ENCODE measurements around the gene PGK1.
A peak's percentile ranks its signal among the peaks of the same experiment; 100 is the strongest.

PGK1 gene

DNA sequence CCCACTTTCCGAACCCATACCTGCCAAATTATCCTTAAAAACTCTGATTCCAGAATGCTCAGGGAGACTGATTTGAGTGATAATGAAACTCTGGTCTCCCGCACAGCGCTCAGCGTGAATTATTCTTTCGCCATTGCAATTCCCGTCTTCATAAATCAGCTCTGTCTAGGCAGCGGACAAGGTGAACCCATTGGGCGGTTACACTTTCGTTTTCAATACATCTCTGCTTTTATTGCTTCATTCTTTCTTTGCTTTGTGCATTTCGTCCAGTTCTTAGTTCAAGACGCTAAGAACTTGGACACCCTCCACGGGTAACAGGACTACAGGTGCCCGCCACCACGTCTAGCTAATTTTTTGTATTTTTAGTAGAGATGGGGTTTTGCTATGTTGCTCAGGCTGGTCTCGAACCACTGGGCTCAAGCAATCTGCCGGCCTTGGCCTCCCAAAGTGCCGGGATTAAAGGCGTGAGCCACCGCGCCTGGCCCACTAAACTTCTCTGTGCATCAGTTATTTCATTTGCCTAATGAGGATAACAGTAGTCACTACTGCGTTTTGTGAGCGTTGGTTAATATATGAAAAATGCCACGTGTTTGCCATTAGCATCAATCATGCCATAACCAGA lies 936 bp upstream of the PGK1 start:
- DNase-seq (ENCODE audit: low spot score) = no peak

DNA sequence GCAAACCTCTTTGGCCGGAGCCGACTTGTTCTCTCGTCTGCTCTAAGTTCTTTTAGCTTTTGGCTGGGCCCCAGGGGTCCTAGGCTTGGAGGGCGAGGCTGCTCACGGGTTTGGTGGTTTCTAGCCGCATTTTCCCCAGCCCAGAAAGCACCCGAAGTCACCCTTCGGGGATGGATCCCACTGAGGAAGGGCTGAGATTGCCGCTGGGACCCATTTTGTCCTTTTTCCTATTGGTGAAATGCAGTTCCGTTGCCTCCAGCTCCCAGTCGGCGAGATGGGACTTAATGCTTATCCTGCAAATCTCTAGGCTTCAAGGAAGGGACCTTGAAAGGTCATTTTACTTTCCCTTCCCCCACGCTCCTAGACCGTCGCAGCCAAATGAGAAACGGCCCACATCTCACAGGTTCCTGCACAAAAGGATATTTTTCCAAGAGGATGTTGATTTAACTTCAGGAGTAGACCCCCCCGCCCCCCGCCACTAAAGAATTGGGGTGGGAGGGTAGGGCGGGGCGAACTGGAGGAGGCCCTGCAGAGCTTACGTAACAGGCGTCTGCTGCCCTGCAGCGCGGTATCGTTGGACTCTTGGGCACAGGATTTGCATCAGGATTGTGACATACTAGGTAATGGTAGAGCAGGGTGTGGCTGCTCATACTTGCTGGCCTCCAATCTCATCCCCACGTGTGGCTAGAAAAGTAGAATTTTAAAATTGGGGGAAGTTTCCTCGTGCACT lies 564 bp downstream of the PGK1 start:
- no peaks in the 10 kb centered on the region for H3K27me3 Mint-ChIP-seq (ENCODE audit: low read depth)
- peaks cover 49% of the 10 kb centered on the region for H3K36me3 Mint-ChIP-seq (ENCODE audit: low read depth)
- H3K4me1 Mint-ChIP-seq (ENCODE audit: low read depth) = peaks cover 40% of the 10 kb centered on the region
- H3K27ac Mint-ChIP-seq = peak overlapping the region; percentile 92
- peaks cover 9% of the 10 kb centered on the region for H3K9me3 Mint-ChIP-seq
- DNase-seq (ENCODE audit: low spot score) = no peak
- H3K4me3 Mint-ChIP-seq = peak overlapping the region; percentile 98

More for the DNA sequence above, 936 bp upstream of the PGK1 start:
- H3K36me3 Mint-ChIP-seq (ENCODE audit: low read depth) = peaks cover 38% of the 10 kb centered on the region
- no peaks in the 10 kb centered on the region for H3K27me3 Mint-ChIP-seq (ENCODE audit: low read depth)
- H3K4me3 Mint-ChIP-seq = peak overlapping the region; percentile 98
- H3K9me3 Mint-ChIP-seq = peaks cover 9% of the 10 kb centered on the region
- peaks cover 27% of the 10 kb centered on the region for H3K4me1 Mint-ChIP-seq (ENCODE audit: low read depth)
- H3K27ac Mint-ChIP-seq = peak overlapping the region; percentile 92

DNA sequence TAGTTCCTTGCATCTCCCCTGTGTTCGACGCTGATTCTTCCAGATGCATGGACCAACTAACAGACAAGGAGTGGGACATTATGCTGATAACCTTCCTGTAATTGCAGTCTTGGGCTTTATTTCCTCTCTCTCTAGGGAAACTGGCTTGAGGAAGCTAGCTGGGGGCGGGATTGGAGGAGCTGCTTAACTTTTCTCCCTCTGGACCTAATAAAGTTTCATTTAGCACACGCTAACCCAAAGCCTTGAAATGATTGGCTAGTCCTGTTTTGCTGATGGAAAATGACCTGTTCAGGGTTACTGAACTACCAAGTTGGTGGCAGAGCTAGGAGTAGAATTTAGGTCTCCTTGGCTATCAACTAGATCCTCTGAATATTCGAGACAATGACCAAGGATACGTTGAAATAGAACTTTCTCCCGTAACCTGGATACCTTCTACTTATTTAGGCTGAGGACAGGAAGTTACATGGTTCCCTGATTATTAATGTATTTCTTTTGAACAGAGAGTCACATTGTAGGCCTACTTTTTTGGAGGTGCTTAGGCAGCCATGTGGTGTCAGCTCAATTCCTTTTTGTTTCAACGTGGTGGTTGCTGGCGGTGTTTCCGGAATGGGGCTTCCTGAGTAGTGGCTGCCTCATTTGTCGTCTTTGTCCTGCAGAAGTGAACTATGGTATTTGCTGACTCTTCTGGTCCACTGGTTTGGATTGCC lies 2.0 kb downstream of the PGK1 start:
- Mint-ChIP-seq H3K9me3 (peaks cover 9% of the 10 kb centered on the region), H3K4me1 (ENCODE audit: low read depth) (peaks cover 44% of the 10 kb centered on the region), H3K27ac (peak overlapping the region; percentile 92), H3K27me3 (ENCODE audit: low read depth) (no peaks in the 10 kb centered on the region), H3K4me3 (peak overlapping the region; percentile 98), H3K36me3 (ENCODE audit: low read depth) (peaks cover 55% of the 10 kb centered on the region)
- no peak for DNase-seq (ENCODE audit: low spot score)

DNA sequence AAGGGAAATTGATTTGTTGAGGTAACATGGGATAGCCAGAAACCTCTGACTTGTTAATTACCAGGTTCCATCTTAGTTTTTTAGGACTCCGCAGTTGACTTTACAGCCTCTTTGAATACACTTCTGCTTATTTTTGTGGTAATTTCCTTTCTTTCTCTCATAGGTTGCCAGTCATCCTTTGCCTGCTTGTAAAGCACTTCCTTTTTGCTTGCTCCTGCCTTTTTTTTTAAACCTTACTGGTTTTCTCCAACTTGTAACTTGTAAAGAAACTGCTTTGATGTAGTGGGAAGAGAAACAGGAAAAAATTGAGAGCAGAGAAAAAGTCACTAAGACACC lies 2.6 kb downstream of the PGK1 start:
- no peaks in the 10 kb centered on the region for H3K27me3 Mint-ChIP-seq (ENCODE audit: low read depth)
- H3K4me3 Mint-ChIP-seq = peak overlapping the region; percentile 98
- H3K27ac Mint-ChIP-seq = peak overlapping the region; percentile 92
- no peak for DNase-seq (ENCODE audit: low spot score)
- H3K9me3 Mint-ChIP-seq = peaks cover 6% of the 10 kb centered on the region
- peaks cover 59% of the 10 kb centered on the region for H3K36me3 Mint-ChIP-seq (ENCODE audit: low read depth)
- peaks cover 46% of the 10 kb centered on the region for H3K4me1 Mint-ChIP-seq (ENCODE audit: low read depth)

DNA sequence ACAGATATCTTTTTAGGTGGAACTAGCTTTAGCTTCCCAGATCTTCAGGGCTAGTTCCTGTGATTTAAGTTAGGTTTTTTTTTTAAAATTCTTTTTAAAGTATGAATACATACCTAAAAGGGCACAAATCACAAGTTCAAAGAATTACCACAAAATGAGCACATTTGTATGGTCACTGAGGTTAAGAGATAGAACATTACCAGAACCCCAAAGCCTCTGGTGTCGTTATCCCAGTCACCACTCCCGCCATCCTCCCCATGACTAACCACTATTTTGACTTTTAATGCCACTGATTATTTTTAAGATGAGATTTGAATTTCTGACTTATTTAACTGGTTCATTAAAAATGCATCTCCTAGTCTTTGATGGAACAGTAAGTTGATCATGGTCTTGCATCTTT lies 5.4 kb downstream of the PGK1 start:
- Mint-ChIP-seq H3K27ac (peak overlapping the region; percentile 61), H3K27me3 (ENCODE audit: low read depth) (no peaks in the 10 kb centered on the region), H3K9me3 (no peaks in the 10 kb centered on the region), H3K36me3 (ENCODE audit: low read depth) (peaks cover 73% of the 10 kb centered on the region), H3K4me3 (peak overlapping the region; percentile 98), H3K4me1 (ENCODE audit: low read depth) (peaks cover 42% of the 10 kb centered on the region)
- DNase-seq (ENCODE audit: low spot score) = no peak

DNA sequence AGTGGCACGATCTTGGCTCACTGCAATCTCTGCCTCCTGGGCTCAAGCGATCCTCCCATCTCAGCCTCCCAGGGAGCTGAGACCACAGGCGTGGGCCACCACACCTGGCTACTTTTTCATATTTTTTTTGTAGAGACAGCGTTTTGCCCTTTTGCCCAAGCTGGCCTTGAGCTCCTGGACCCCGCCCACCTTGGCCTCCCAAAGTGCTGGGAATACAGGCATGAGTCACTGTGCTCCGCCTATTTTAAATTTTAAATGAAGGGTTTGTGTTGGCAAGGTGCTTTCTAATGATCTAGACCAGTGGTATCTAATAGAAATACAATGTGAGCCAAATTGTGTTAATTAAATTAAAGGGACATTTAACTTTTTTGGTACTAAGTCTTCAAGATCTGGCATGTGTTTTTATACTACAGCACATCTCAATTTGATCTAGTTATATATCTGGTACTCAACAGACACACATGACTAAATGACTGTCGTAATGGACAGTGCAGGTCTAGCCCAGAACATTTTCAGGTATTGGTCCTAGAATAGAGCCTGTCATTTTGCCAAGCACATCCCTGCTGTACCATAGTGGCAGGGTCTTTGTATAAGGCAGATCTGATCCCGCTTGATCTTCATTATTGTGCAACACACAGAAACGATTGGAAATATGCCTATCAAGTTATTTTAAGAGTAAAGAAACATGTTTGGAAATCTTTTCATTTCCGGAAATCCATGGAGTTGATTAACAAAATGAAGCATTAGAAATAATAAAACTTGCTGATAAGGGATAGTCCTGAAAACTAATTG lies 7.3 kb downstream of the PGK1 start:
- H3K36me3 Mint-ChIP-seq (ENCODE audit: low read depth) = peaks cover 75% of the 10 kb centered on the region
- no peaks in the 10 kb centered on the region for H3K27me3 Mint-ChIP-seq (ENCODE audit: low read depth)
- H3K4me1 Mint-ChIP-seq (ENCODE audit: low read depth) = peaks cover 44% of the 10 kb centered on the region
- DNase-seq (ENCODE audit: low spot score) = no peak
- no peaks in the 10 kb centered on the region for H3K9me3 Mint-ChIP-seq
- H3K27ac Mint-ChIP-seq = no peak overlapping the region
- peak overlapping the region; percentile 67 for H3K4me3 Mint-ChIP-seq

DNA sequence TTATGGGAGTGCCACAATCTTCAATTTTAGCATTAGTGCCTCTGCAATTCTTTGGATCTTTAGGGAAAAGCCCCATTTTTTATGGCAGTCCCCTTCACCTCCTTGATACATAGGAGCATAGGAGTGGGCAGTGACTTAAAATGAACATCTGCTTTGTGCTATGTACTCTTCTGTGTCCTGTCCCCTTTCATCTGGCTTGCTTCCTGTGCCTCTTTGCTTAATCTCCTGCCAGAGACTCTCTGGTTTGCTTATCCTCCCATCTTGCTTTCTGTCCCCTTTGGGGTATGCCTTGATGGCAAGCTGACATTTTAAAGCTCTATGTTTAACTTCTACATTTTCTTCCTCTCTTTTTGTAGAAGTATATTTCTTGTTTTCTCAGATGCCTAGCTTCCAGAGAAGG lies 12.3 kb downstream of the PGK1 start:
- no peaks in the 10 kb centered on the region for H3K27me3 Mint-ChIP-seq (ENCODE audit: low read depth)
- H3K4me1 Mint-ChIP-seq (ENCODE audit: low read depth) = peaks cover 34% of the 10 kb centered on the region
- peaks cover 72% of the 10 kb centered on the region for H3K36me3 Mint-ChIP-seq (ENCODE audit: low read depth)
- H3K27ac Mint-ChIP-seq = peak overlapping the region; percentile 62
- DNase-seq (ENCODE audit: low spot score) = no peak
- peak overlapping the region; percentile 56 for H3K4me3 Mint-ChIP-seq
- no peaks in the 10 kb centered on the region for H3K9me3 Mint-ChIP-seq

DNA sequence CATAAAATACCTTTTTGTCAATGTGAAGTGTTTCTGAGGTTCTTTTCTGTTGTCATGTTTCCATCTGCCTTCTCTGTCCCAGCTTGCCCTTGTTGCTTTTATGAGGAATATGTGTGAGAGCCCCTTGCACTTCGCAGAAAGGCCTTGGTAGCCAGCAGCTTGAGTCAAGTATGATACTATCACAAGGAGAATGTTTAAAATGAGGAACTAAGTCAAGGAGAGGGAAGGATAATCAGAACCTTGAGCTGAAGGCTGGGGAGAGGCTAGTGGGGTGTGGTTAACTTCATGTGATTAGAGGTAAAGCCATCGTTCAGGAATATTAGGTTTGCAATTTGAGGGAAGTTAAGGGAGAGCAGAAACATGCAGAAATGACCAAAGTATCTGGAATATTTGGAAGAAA lies 12.7 kb downstream of the PGK1 start:
- Mint-ChIP-seq H3K4me1 (ENCODE audit: low read depth) (peaks cover 32% of the 10 kb centered on the region), H3K27me3 (ENCODE audit: low read depth) (no peaks in the 10 kb centered on the region), H3K4me3 (peak overlapping the region; percentile 56), H3K36me3 (ENCODE audit: low read depth) (peaks cover 72% of the 10 kb centered on the region), H3K9me3 (no peaks in the 10 kb centered on the region), H3K27ac (peak overlapping the region; percentile 62)
- no peak for DNase-seq (ENCODE audit: low spot score)

DNA sequence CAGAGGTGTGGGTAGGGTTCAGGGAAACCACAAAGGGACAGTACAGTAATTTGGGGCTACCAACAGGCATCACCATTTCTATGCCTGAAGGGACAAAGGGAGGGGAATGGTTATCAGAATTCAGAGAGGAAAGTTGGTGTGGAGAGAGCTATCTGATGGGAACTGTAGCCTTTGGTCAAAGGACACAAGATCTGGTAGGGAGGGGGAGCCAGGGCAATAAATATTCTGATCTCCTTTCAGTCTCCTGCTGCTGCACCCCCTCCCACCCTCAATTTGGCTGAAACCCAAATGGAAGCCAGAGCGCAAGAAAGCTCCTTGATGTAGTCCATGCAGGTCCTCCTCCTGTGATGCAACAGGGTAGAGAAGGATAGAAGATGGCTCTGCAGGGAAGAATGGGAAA lies 14.6 kb downstream of the PGK1 start:
- Mint-ChIP-seq H3K36me3 (ENCODE audit: low read depth) (peaks cover 77% of the 10 kb centered on the region), H3K27me3 (ENCODE audit: low read depth) (no peaks in the 10 kb centered on the region), H3K4me3 (no peak overlapping the region), H3K4me1 (ENCODE audit: low read depth) (peaks cover 33% of the 10 kb centered on the region), H3K9me3 (no peaks in the 10 kb centered on the region), H3K27ac (peak overlapping the region; percentile 57)
- DNase-seq (ENCODE audit: low spot score) = no peak

DNA sequence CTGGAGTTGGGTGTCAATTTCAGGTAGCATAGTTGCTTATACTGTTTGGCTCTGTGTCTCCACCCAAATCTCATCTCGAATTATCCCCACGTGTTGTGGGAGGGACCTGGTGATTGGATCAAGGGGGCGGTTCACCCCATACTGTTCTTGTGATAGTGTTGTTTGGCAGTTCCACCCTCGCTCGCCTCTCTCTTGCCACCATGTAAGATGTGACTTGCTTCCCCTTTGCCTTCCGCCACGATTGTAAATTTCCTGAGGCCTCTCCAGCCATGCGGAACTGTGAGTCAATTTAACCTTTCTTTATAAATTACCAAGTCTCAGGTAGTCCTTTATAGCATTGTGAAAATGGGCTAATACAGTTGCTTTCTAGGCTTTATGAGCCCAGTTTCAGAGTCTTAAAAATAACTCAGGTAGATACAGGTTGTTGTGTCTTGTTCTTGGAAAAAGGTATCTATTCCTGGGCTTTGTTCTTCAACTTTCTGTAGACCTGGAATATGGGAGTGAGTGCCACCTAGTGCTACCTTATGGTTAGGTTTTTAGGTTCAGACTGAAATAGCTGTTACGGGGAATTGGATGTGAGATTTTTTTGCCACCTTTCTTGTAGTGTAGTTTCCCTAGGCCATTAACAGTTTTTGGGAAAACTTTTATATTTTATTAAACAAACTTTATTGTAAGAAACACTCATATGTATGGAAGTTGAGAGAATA lies 15.6 kb downstream of the PGK1 start:
- Mint-ChIP-seq H3K4me1 (ENCODE audit: low read depth) (peaks cover 28% of the 10 kb centered on the region), H3K27ac (no peak overlapping the region), H3K9me3 (no peaks in the 10 kb centered on the region), H3K27me3 (ENCODE audit: low read depth) (no peaks in the 10 kb centered on the region), H3K36me3 (ENCODE audit: low read depth) (peaks cover 76% of the 10 kb centered on the region), H3K4me3 (no peak overlapping the region)
- DNase-seq (ENCODE audit: low spot score) = no peak

DNA sequence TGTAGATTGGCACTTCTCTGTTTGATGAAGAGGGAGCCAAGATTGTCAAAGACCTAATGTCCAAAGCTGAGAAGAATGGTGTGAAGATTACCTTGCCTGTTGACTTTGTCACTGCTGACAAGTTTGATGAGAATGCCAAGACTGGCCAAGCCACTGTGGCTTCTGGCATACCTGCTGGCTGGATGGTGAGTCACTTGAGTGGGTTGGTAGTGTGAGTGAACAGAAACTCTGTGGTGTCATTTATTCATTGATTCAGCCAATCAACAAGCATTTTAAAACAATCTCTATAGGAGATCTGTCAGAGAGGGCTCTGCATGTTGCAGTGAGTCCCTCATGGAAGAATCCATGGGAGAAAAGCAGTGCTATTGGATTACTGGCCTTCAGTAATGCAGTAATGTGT lies 19.1 kb downstream of the PGK1 start:
- peaks cover 67% of the 10 kb centered on the region for H3K36me3 Mint-ChIP-seq (ENCODE audit: low read depth)

DNA sequence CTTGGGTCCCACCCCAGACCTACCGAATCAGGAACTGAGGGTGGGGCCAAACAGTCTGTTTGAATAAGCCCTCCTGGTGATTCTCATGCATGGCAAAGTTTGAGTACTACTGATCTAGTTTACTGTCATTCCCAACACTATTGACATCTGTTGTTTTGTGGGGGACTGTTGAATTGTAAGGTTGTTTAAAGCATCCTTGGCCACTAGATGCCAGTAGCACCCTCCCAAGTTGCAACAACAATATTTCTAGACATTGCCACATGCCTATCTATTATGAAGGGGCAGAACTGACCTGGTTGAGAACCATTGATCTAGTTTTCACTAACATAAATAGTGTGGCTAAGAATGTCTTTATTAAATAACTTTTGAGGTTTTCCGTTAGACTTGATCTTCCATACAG lies 20.3 kb downstream of the PGK1 start:
- DNase-seq (ENCODE audit: low spot score) = no peak
- H3K36me3 Mint-ChIP-seq (ENCODE audit: low read depth) = peaks cover 65% of the 10 kb centered on the region
- no peaks in the 10 kb centered on the region for H3K9me3 Mint-ChIP-seq
- no peaks in the 10 kb centered on the region for H3K27me3 Mint-ChIP-seq (ENCODE audit: low read depth)
- H3K27ac Mint-ChIP-seq = peak overlapping the region; percentile 49
- H3K4me1 Mint-ChIP-seq (ENCODE audit: low read depth) = peaks cover 13% of the 10 kb centered on the region
- H3K4me3 Mint-ChIP-seq = no peak overlapping the region

More for the DNA sequence above, 19.1 kb downstream of the PGK1 start:
- Mint-ChIP-seq H3K4me3 (peak overlapping the region; percentile 24), H3K4me1 (ENCODE audit: low read depth) (peaks cover 17% of the 10 kb centered on the region), H3K27ac (peak overlapping the region; percentile 47), H3K9me3 (no peaks in the 10 kb centered on the region), H3K27me3 (ENCODE audit: low read depth) (no peaks in the 10 kb centered on the region)
- peak; percentile 48 for DNase-seq (ENCODE audit: low spot score)

DNA sequence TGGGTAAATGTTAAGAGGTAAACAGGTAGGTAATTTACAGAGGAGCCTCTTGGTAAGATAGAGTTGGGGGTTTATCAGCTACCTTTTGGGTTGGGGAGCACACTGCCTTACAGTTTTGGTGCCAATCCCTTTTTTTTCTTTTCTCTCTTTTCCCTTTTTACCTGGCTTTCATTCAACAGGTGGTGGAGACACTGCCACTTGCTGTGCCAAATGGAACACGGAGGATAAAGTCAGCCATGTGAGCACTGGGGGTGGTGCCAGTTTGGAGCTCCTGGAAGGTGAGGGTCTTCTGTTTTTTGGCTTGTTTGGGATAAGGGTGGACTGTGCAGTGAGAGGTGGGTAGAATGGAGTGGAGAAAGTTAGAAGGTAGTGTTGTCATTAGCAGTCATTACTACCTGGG lies 21.1 kb downstream of the PGK1 start:
- peaks cover 8% of the 10 kb centered on the region for H3K4me1 Mint-ChIP-seq (ENCODE audit: low read depth)
- H3K9me3 Mint-ChIP-seq = no peaks in the 10 kb centered on the region
- H3K4me3 Mint-ChIP-seq = no peak overlapping the region
- no peak for DNase-seq (ENCODE audit: low spot score)
- no peaks in the 10 kb centered on the region for H3K27me3 Mint-ChIP-seq (ENCODE audit: low read depth)
- peaks cover 65% of the 10 kb centered on the region for H3K36me3 Mint-ChIP-seq (ENCODE audit: low read depth)
- H3K27ac Mint-ChIP-seq = peak overlapping the region; percentile 73
